Mammary epithelial cell (primary cell): ENCODE measurements around the gene KIF26B.

Experiments
- EZH2 ChIP-seq: IDR thresholded peaks from 2 replicates; pipeline ENCODE4 v1.6.1; 2012; ENCODE audit warnings: low read length, inconsistent platforms, borderline replicate concordance
- TF ChIP-seq, protein P1 (sequence below), 2 donors: IDR thresholded peaks in 1 of 2; conservative IDR thresholded peaks in 1 of 2; 2 replicates each; pipeline ENCODE4 v1.5.1; 2011 to 2012; ENCODE audit warnings: inconsistent platforms in 2 of 2, low read length in 2 of 2, mild to moderate bottlenecking in 2 of 2, control low read depth in 1 of 2, low read depth in 1 of 2; ENCODE audit not compliant: insufficient read depth in 1 of 2; ENCODE audit errors: extremely low read depth in 1 of 2

DNA sequence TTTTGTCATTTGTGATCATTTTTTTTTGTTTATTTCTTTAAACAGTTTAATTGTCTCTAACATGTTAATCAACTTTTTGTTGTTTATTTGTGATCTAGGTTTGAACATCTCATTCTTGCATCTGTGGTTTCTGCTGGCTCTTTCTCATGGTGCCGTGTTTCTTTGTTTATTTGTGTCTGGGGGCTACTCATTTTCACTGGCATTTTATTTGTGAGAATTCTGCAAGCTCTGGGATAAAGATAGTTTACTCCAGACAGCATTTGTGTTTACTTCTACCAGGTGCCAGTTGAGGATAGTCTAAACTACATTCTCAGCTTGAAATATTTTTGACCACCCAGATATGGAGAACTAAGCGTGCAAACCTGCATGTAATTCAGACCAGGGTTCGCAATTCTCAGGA, 508.6 kb downstream of the KIF26B start:
- TF ChIP-seq, protein P1, sequence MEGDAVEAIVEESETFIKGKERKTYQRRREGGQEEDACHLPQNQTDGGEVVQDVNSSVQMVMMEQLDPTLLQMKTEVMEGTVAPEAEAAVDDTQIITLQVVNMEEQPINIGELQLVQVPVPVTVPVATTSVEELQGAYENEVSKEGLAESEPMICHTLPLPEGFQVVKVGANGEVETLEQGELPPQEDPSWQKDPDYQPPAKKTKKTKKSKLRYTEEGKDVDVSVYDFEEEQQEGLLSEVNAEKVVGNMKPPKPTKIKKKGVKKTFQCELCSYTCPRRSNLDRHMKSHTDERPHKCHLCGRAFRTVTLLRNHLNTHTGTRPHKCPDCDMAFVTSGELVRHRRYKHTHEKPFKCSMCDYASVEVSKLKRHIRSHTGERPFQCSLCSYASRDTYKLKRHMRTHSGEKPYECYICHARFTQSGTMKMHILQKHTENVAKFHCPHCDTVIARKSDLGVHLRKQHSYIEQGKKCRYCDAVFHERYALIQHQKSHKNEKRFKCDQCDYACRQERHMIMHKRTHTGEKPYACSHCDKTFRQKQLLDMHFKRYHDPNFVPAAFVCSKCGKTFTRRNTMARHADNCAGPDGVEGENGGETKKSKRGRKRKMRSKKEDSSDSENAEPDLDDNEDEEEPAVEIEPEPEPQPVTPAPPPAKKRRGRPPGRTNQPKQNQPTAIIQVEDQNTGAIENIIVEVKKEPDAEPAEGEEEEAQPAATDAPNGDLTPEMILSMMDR (conservative IDR thresholded peaks at IDR 0.05 in 1 of 2, IDR thresholded peaks at IDR 0.05 in 1 of 2; ENCODE audit: extremely low read depth in 1 of 2, insufficient read depth in 1 of 2, low read depth in 1 of 2, low read length in 2 of 2), result no peak
- TF ChIP-seq EZH2, result no peak
